Left cardiac atrium (tissue), 4 donors: ENCODE results near the gene SMG5. TPM values are rescaled to one million over a fixed set of nuclear protein-coding genes. Genes with fewer than 3 reads are reported as not detected.
"Not testable (repeated sequence)": the region's sequence is repeated elsewhere in the genome, so short reads cannot be mapped to it uniquely, and the experiment has no call there.

Experiments used
- ATAC-seq, 2 donors: fragments of 200-7000 bp; cut with Tn5 transposase; one replicate each; pipeline ENCODE4 v1.9.1; 2020; ENCODE audit warnings: mild to moderate bottlenecking in 2 of 2, moderate library complexity in 2 of 2
- DNase-seq: peaks from one replicate; pipeline ENCODE4 v3.0.0-alpha.2; 2020
- intact Hi-C, 2 donors: fragments of 100-400 bp; cut with DNase I; formaldehyde crosslinking; loops; one replicate each; pipeline versions ENCODE4 v1.14.1 to v1.15.1; 2022 to 2023
- long read RNA-seq: library from polyadenylated mRNA; unstranded; transcript quantifications from one replicate; pipeline ENCODE4 v2.0.0, GENCODE V29; 2021
- total RNA-seq, 2 donors: library from RNA; stranded (reverse); fragmentation: NEBNext Ultra II Directional; extraction: Animal tissue kit (Norgen Biotek cat#: 25700); gene quantifications; one replicate each; pipeline ENCODE4 v1.2.1, GENCODE V29; 2021
- donor health status: DM: no; HTN: yes; CAD: no.
- donor health status: DM: no; HTN: yes; CAD: no; lungs with severe emphysema.
- donor health status: DM: yes; HTN: yes; CAD: no.
- donor health status: Dilated cardiomyopathy.

Gene SMG5, protein sequence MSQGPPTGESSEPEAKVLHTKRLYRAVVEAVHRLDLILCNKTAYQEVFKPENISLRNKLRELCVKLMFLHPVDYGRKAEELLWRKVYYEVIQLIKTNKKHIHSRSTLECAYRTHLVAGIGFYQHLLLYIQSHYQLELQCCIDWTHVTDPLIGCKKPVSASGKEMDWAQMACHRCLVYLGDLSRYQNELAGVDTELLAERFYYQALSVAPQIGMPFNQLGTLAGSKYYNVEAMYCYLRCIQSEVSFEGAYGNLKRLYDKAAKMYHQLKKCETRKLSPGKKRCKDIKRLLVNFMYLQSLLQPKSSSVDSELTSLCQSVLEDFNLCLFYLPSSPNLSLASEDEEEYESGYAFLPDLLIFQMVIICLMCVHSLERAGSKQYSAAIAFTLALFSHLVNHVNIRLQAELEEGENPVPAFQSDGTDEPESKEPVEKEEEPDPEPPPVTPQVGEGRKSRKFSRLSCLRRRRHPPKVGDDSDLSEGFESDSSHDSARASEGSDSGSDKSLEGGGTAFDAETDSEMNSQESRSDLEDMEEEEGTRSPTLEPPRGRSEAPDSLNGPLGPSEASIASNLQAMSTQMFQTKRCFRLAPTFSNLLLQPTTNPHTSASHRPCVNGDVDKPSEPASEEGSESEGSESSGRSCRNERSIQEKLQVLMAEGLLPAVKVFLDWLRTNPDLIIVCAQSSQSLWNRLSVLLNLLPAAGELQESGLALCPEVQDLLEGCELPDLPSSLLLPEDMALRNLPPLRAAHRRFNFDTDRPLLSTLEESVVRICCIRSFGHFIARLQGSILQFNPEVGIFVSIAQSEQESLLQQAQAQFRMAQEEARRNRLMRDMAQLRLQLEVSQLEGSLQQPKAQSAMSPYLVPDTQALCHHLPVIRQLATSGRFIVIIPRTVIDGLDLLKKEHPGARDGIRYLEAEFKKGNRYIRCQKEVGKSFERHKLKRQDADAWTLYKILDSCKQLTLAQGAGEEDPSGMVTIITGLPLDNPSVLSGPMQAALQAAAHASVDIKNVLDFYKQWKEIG
- total RNA-seq: 10 to 100 TPM; 65.9 to 66.4 TPM
- long read RNA-seq, full-length matches to known transcripts: 27 of 73 reads
- long read RNA-seq, partial matches to known transcripts: 27 of 73 reads
- long read RNA-seq, other reads (novel, unspliced or antisense): 19 of 73 reads

DNA sequence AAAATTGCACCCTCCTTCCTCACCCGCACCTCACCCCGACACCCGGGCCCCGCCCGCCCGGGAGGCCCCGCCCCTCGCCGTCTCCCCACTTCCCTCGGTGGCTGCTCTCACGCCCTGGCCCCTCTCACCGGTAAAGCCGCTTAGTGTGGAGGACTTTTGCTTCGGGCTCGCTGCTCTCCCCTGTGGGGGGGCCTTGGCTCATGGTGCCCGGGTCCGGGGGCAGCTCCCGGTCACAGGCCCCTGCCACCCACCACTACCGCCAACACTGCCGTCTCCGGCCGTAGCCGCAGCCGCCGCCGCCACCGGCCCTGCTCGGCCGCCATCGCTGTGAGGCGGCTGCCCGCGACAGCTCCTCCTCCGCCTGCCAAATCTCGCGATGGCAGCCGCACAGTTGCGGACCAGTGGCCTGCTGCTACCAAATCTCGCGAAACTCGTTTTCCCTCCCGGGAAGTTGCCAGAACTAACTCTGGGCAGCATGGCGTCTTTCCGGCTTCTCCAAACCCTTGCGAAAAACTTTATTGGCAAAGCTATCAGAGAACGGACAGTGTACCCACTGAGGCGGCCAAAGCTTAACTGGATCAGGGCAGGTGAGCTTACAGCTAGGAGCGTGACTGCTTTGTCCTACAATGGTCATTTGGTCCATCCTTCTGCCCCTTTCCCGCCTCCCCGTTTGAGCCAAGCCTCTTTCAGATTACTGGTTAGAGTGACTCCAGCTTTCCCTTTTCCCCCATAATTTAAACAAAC lies at the start of gene SMG5:
Gene SMG5 (minus strand): TSS at position 347 of the 744 bp plus-strand sequence. CDS start 145 bp downstream, at position 202.
- peak; percentile 93 to 95 for ATAC-seq
- intact Hi-C loops: no loop called here
- DNase-seq: peak; percentile 97

DNA sequence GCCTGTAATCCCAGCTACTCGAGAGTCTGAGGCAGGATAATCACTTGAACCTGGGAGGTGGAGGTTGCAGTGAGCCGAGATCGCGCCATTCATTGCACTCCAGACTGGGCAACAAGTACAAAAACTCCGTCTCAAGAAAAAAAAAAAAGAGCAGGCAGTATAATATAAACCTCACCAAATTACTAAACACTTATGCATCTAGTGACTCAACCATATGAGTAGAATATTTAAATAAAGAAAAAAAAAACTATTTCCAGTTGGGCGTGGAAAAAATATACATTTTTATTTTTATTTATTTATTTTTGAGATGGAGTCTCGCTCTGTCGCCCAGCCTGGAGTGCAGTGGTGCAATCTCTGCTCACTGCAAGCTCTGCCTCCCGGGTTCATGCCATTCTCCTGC lies 40.6 kb upstream of the SMG5 start:
- ATAC-seq, DNase-seq: not testable (repeated sequence)
- intact Hi-C loops: loop anchor here in 1 of 2 donors (10.0 kb wide), 1 partner anchor 68 kb away; no protein-coding TSS in a partner anchor

DNA sequence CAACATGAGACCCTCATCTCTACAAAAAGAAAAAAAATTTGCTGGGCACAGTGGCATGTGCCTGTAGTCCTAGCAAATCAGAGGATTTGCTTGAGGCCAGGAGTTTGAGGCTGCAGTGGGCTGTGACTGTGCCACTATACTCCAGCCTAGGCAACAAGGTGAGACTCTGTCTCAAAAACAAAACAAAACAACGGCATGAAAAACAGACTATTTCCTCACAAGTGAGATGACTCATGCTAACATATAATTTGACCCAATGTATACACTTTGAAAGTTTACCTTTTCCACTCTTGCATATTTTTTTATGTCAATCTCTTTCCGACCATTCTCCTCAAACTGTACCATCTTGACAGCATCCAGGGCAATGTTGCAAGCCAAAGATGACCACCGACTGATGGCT lies 37.9 kb upstream of the SMG5 start:
- intact Hi-C loops: loop anchor here in 1 of 2 donors (10.0 kb wide), 1 partner anchor 66 kb away; no protein-coding TSS in a partner anchor
- ATAC-seq (no peak), DNase-seq (no peak)

DNA sequence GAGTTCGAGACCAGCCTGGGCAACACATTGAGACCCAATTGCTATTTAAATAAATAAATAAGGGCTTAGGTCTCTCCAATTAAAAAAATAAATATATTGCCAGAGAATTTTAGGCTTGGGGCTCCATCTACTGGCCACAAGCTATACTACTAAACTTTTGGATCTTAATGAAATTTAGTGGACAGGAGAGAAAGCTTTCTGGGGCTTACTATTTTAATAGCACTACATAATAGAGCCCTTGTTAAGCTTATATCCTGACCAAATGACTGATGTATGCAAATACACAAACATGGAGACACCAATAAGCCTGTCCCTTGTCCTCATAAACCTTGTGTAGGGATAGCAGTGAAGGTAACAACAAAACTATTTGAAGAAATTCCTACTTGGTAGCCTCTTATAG lies 37.0 kb upstream of the SMG5 start:
- intact Hi-C loops: loop anchor here (10.0 kb wide), 1 partner anchor 65 kb away; no protein-coding TSS in a partner anchor
- ATAC-seq: no peak
- DNase-seq: no peak

DNA sequence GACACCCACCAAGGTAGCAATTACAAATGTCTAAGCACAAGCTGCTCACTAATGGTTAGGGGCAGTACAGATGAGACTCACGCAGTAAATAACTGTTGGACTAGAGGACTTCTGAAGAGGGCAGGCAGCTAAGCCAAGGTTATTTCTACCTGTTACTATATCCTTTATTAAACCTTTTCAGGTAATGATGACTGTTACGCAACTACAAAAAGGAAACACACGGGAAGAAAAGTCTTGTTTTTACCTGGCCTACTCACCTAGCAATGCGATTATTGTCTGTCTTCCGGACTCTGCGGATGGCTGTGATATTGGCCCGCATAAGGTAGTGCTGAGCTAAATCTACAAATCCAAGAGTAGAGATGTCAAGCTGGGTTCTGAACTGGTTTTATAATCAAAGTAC lies 34.3 kb upstream of the SMG5 start:
- ATAC-seq: no peak
- intact Hi-C loops: loop anchor here in 1 of 2 donors (10.0 kb wide), 1 partner anchor 62 kb away; no protein-coding TSS in a partner anchor
- DNase-seq: no peak

DNA sequence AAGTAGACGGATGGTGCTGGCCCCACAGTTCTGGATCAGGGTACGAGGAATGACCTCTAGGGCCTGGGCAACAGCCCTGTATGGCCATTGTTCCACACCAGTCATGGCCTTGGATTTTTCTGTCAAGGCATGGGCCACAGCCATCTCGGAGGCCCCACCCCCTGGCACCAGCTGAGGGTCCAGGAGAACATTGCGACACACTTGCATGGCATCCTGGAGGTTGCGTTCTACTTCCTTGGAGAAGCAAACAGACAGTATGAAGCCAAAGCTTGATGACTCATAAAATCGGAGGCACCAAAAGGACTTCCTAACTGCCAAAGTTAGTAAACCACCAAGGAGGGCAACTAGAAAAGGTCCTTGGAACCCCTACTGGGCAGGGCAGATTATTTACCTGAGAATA lies 28.3 kb upstream of the SMG5 start:
- peak; percentile 30 for ATAC-seq
- intact Hi-C loops: loop anchor here in 1 of 2 donors (10.0 kb wide), 1 partner anchor 56 kb away; no protein-coding TSS in a partner anchor
- DNase-seq: no peak

DNA sequence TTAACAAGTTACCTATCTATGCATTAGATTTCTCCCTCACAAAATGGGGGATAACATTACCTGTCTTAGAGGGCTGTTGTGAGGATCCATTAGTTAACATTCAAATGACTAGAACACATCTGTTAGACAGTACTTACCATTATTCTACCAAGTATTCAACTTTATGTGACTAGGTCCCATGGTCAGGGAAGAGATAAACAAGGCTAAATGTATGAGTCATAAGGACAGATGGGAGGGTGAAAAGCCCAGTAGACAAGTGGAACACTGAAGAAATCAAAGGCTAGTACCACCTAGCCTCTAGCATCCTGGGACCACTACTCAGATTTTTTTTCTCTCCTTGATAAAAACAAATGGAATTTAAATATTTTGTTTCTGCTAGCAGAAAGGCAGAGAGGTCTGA lies 25.5 kb upstream of the SMG5 start:
- DNase-seq (no peak), ATAC-seq (peak in 1 of 2 donors; percentile 21)
- intact Hi-C loops: no loop called here

DNA sequence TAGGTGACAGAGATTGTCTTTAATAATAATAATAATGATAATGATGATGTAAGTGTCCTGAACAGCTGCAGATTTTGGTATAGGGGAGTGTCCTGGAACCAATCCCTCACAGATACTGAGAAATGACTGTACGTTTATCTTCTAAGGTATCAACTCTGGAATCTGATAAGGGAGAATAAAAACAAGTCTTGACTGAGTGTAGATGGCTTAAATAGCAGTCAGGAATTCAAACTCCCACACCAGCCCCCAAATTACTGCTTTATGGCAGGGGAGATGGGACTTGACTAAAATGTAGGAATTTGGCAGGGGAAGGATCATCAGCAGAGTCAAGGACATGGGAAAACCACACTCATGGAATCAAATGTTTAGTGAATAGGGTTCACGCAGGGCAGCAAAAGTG lies 22.6 kb upstream of the SMG5 start:
- intact Hi-C loops: no loop called here
- ATAC-seq: no peak

DNA sequence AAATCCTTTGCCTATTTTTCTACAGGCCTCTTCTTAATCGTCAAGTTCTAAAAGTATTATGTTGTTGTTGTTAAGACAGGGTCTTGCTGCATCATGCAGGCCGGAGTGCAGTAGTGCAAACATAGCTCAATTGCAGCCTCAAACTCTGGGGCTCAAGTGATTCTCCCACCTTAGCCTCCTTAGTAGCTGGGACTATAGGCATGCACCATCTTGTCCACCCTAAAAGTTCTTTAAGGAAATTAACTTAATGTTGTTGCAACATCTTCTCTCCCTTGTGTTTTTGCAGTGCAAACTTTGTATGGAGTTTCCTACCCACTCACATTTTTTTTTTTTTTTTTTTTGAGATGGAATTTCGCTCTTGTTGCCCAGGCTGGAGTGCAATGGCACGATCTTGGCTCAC lies 20.6 kb upstream of the SMG5 start:
- intact Hi-C loops: no loop called here
- no peak for ATAC-seq
- no peak for DNase-seq

More for the DNA sequence above, 22.6 kb upstream of the SMG5 start:
- DNase-seq: no peak

DNA sequence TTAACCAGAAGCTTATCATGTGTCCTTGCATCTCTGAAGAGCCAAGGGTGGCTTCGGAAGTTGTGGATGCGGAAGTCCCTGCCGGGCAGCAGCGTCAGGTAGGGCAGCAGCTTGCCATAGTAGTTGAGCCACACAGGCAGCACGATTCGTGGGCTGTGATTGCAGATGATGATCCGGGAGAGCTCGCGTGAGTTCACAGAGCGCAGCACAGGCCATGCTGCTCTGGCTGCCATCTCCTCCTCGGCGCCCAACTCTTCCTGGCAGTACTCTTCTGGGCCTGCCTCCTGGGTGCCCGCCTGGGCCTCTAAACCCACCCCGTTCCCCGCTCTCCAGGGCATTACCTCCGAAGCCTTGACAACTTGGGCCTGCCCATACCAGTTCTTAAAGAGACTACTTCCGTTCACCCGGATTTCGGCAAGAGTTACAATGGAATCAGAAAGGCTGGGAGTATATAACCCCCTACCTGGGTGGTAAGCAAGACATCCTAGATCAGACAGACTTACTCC lies 16.3 kb upstream of the SMG5 start, which contains the start of gene VHLL:
Gene VHLL (minus strand): TSS at position 456 of the 506 bp plus-strand sequence. CDS start 118 bp downstream, at position 338.
- ATAC-seq (no peak), DNase-seq (no peak)
- intact Hi-C loops: no loop called here

DNA sequence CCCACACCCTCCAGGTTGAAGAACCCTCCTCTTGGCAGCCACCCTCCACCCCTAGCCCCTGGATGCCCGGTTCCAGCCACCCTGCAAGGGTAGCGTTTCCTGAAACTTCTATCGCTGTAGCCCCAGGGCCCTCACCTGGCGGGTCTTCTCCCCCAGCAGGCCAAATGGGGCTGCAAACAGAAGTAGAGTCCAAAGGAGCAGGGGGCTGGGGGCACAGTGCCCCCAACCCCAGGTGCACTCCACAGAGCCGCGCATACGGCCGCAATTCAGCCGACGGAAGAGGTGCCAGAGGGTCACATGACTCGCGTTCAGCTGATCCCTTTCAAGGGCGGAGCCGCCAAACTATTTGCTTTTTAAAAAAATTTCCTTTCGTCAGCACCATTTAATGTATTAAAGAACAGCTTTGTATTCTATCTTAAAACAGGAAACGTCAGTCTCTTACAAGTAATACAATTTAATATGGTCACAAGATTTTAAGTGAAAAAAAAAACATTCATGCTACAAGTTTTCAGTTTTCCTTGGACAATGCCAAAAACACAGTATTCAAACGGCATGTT lies 12.8 kb upstream of the SMG5 start, which contains the start of gene GLMP:
Gene GLMP (minus strand): TSS at position 289 of the 557 bp plus-strand sequence. CDS start 34 bp downstream, at position 255.
- peak; percentile 76 for DNase-seq
- peak; percentile 48 to 51 for ATAC-seq
- intact Hi-C loops: no loop called here

DNA sequence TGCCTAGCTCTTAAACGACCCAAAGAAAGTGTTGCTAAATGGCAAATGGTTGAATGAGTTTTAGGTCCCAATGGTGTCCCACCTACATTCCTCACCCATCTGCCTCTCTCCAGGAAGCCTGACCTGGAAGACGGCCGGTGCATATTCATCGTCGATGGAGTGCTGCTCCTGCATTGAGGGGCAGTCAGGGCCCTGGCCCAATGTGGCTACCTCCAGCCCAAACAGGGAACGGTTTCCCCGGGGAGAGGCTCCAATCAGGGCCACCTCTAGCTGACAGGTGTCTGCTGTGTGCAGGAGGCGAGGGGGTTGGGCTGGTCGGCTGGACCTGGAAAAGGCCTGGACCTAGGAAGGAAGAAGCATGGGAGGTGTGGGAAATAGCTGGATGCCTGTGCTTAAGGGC lies 11.3 kb upstream of the SMG5 start:
- intact Hi-C loops: no loop called here
- ATAC-seq (no peak), DNase-seq (no peak)

DNA sequence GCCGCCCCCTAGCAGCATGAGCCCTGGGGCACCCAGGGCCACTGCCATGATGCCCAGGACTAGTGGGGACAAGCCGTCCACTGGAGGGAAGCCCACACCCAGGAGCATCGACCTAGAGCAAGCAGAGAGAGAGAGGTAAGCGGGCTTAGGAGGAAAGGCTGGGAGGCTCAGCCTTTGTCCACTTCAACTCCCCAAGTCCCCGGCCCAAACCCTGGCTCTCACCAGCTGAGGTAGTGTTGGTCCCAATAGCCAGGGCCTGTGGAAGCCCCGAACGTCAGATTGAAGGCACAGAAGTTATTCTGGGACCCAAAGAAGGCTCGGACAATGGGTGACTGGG lies 10.4 kb upstream of the SMG5 start:
- ATAC-seq (no peak), DNase-seq (no peak)
- intact Hi-C loops: no loop called here

DNA sequence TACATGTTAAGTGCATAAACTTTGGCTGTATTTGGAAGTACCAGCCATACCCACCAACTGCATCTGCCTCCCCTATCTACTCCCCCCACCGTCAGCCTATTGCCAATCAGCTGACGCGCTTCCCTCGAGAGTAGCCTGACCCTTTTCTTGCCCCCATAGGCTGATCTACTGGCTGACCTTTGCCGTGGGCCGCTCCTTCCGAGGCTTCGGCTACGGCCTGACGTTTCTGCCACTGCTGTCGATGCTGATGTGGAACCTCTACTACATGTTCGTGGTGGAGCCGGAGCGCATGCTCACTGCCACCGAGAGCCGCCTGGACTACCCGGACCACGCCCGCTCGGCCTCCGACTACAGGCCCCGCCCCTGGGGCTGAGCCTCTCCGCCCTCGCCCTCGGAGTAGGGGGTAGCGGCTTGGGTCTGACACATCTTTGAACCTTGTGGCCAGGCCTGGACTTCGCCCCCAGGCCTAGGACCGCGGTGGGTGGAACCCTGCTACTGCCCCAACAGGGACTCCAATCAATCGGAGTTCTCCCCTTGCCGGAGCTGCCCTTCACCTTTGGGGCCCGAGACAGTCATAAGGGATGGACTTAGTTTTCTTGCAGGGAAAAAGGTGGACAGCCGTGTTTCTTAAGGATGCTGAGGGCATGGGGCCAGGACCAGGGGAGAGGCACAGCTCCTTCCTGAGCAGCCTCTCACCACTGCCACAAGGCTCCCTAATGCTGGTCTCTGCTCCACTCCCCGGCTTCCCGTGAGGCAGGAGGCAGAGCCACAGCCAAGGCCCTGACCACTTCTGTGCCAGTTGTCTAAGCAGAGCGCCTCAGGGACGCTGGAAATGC lies 8.8 kb upstream of the SMG5 start:
- peak; percentile 94 to 97 for ATAC-seq
- intact Hi-C loops: no loop called here
- peak; percentile 94 for DNase-seq

DNA sequence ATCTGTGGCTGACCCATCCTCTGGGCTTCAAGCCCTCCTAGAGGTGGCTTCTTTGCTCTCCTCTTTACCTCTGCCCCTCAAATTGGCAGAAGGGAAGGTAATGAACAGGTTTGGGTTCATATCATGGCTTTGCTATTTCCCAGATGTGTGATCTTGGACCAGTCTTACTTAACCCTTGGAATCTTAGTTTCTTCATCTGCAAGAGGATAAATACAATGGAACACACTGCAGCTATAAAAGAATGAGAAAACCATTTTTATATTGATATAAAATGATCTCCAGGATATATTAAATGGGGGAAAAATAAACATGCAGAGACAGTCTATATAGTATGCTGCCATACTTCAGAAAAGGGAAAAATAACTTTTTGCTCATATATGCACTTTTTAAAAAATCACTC lies 7.2 kb upstream of the SMG5 start:
- ATAC-seq: no peak
- no peak for DNase-seq
- intact Hi-C loops: no loop called here

DNA sequence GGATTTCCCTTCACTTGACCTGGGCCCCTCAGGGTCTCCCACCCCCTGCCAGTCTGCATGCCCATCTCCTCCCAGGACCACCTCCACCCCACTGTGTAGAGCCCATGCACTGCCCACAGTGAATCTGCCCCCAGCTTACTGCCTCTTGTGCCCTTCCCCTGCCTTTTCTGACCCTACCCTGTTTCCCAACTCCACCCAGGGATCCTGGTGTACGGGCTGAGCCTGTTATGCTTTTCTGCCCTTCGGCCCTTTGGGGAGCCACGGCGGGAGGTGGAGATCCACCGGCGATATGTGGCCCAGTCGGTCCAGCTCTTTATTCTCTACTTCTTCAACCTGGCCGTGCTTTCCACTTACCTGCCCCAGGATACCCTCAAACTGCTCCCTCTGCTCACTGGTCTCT lies 3.4 kb upstream of the SMG5 start:
- DNase-seq (no peak), ATAC-seq (no peak)
- intact Hi-C loops: no loop called here

DNA sequence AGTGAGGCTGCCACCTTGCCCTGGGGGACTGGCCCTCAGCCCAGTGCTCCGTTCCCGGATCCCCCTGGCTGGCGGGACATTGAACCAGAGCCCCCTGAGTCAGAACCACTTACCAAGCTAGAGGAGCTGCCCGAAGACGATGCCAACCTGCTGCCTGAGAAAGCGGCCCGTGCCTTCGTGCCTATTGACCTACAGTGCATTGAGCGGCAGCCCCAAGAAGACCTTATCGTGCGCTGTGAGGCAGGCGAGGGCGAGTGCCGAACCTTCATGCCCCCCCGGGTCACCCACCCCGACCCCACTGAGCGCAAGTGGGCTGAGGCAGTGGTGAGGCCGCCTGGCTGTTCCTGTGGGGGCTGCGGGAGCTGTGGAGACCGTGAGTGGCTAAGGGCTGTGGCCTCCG lies 2.8 kb upstream of the SMG5 start:
- DNase-seq (no peak), ATAC-seq (no peak)
- intact Hi-C loops: no loop called here
